Ovary (tissue), 3 donors: ENCODE data around the gene C1QTNF12.

Source experiments
- CTCF ChIP-seq, 3 donors: fragments of 450-650 bp in 2 of 3; fragments of 200-600 bp in 1 of 3; IDR thresholded peaks; one replicate each; pipeline versions ENCODE4 v1.5.1 to v1.8.0; 2016 to 2022; ENCODE audit warnings: antibody characterized with exemption in 3 of 3, mild to moderate bottlenecking in 1 of 3
- POLR2A ChIP-seq: fragments of 450-650 bp; IDR thresholded peaks from one replicate; pipeline ENCODE4 v1.6.1; 2017; ENCODE audit warnings: antibody characterized with exemption, mild to moderate bottlenecking, moderate library complexity
- donor health status: DM: no; HTN: no; CAD: no.

GRCh38 chr1:1194723-1195122, 51.8 kb downstream of the C1QTNF12 start:
- no peak for TF ChIP-seq CTCF (IDR thresholded peaks at IDR 0.05)
- no peak for TF ChIP-seq POLR2A
